Fibroblast of pulmonary artery (primary cell): ENCODE measurements around the gene MSI2.

ENCODE experiments used
- DNase-seq: peaks from one replicate; pipeline ENCODE4 v3.0.0-alpha.2; 2010; ENCODE audit warnings: low read depth
- H3K4me3 ChIP-seq: replicated peaks from 2 replicates; pipeline ENCODE4 v1.5.1; 2011; ENCODE audit warnings: low read depth, mild to moderate bottlenecking, control low read depth, low read length, moderate library complexity
- TF ChIP-seq, protein P1 (sequence below): IDR thresholded peaks from 2 replicates; pipeline ENCODE4 v1.5.1; 2011; ENCODE audit warnings: mild to moderate bottlenecking, control low read depth, low read length, inconsistent platforms; ENCODE audit errors: missing control alignments

The MSI2 gene

DNA sequence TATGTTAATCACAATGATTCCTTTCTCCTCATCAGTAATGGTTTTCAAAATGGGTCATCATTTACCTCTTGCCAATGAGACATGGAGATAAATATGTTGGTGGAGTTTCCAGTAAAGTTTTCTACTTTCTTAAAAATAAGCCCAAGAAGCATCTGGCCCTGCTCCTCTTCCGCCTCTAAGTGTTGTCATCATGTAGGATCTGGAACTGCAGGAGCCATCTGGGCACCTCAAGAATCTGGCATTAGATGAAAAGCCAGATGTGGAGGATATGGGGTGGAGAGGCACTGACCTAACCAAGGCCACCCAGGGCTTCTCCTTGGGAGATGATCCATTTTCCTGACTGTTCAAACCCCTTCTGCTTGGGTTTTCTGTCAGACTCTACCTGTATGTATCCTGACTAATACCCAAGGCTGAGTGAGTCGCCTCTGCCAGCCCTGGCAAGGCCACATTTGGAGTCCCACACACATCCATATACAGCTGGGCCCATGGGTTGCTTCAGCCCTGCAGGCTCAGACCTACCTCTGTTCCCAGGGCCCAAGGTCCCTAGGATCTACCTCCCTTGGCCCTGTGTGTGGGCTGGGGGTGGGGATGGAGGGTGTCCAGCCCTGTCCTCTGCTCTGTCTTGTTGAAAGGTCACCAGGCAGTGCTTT lies 464.2 kb downstream of the MSI2 start:
- no peak for DNase-seq
- no peak overlapping the region for H3K4me3 ChIP-seq
- TF ChIP-seq, protein P1, sequence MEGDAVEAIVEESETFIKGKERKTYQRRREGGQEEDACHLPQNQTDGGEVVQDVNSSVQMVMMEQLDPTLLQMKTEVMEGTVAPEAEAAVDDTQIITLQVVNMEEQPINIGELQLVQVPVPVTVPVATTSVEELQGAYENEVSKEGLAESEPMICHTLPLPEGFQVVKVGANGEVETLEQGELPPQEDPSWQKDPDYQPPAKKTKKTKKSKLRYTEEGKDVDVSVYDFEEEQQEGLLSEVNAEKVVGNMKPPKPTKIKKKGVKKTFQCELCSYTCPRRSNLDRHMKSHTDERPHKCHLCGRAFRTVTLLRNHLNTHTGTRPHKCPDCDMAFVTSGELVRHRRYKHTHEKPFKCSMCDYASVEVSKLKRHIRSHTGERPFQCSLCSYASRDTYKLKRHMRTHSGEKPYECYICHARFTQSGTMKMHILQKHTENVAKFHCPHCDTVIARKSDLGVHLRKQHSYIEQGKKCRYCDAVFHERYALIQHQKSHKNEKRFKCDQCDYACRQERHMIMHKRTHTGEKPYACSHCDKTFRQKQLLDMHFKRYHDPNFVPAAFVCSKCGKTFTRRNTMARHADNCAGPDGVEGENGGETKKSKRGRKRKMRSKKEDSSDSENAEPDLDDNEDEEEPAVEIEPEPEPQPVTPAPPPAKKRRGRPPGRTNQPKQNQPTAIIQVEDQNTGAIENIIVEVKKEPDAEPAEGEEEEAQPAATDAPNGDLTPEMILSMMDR: no peak

DNA sequence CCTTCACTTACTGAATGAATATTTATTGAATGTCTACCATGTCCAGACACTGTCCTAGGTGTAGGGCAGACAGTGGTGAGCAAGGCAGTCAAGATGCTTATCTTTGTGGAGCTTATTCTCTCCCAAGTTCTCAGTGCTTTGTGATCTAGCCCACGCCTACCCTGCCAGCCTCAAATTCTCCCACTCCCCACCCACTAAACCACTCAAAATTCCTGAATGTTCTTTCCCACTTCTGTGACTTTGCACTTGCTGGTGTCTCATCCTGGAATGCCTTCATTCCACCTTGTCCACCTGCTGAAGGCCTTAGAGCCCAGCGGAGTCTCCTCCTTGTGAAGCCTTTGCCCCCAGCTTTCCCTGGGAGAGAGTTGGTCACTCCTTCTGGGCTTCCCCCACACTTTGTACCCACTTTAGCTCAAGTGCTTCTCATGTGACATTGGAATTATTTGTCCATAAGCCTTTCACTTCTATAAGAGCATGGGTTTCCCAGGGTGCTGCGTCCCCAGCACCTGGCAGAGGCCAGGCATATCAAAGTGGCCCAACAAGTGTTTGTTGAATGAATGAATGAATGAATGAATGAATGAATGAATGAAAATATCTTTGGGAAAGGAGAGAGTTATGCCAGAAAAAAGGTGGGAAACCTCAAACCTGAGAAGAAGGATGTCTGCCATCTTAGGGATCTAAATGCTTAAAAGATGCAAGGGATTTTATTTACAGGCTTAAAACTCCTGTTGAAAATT lies 465.8 kb downstream of the MSI2 start:
- TF ChIP-seq, protein P1: no peak
- no peak for DNase-seq
- H3K4me3 ChIP-seq: no peak overlapping the region

- TF ChIP-seq, protein P1: no peak
- no peak overlapping the region for H3K4me3 ChIP-seq
- no peak for DNase-seq
Measured at GRCh38 chr17:57722704-57723043, 466.4 kb downstream of the MSI2 start.

DNA sequence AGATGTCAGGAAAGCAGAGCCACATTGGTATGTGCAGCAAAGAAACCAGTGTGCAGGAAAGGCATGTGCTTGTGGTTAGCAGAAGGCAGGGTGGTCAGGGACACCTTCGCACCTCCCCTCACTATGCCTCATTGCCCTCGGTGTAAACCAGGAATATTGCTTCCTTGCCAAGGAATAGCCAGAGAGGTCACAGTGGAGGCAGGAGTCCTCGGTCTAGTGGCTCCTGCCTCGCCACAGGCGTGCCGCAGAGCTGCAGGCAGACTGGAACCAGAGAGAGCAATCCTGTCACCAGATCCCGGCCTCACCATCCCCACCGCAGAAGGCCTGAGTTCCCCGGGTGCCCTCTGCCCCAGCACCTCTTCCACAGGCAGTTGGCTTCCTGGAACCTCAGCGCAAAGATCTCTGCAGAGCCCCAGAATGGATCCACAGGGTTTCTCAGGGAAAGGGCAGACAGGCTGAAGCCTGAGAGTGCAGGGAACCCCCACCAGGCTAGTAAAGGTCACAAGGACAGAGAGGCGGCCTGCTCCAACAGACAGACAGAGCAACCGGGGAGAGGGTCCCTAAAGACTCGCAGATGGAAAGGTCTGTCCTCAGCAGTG lies 467.2 kb downstream of the MSI2 start:
- no peak for DNase-seq
- TF ChIP-seq, protein P1: no peak
- H3K4me3 ChIP-seq: no peak overlapping the region

DNA sequence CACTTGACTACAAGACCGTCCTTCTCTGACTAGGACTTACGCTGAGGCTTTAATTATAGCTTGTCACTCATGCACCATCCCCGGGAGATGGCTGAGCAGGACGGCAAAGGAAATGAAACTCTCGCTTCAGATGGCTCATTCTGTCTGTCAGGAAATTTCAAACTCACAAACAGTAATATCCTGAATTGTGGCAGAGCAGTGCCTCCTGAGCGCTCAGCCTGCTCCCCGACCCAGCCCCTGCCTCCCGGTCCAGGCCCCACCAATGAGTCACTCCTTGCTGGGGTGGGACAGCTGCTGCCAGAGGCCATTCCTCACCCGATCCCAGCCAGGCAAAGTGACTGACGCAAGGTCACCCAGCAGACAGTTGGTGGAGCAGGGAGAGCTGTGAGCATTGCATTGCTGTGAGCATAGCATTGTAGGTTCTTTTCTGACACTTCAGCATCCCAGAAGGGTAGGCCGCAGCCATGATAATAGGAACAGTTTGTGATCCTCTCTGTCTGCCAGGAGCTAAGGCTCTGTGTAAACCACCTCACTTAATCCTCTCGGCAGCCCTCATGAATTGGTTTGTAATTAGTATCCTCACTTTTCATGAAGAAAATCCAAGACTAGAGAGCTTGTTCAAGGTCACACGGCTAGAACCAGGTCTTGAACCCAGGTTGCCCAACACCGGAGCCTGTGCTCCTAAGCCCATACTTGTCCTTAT lies 467.9 kb downstream of the MSI2 start:
- no peak for DNase-seq
- TF ChIP-seq, protein P1: no peak
- no peak overlapping the region for H3K4me3 ChIP-seq

- no peak overlapping the region for H3K4me3 ChIP-seq
- TF ChIP-seq, protein P1: no peak
- no peak for DNase-seq
Measured at GRCh38 chr17:57724729-57725125, 468.4 kb downstream of the MSI2 start.
